HG02610 (cell line): ENCODE results near the gene RAD51D.
"Not testable (repeated sequence)": the region's sequence is repeated elsewhere in the genome, so short reads cannot be mapped to it uniquely, and the experiment has no call there.

Experiments
- ATAC-seq: cut with Tn5 transposase; IDR thresholded peaks from one replicate; pipeline ENCODE4 v1.9.1; 2021; ENCODE audit warnings: mild to moderate bottlenecking, moderate library complexity; ENCODE audit not compliant: unreplicated experiment

Gene RAD51D

DNA sequence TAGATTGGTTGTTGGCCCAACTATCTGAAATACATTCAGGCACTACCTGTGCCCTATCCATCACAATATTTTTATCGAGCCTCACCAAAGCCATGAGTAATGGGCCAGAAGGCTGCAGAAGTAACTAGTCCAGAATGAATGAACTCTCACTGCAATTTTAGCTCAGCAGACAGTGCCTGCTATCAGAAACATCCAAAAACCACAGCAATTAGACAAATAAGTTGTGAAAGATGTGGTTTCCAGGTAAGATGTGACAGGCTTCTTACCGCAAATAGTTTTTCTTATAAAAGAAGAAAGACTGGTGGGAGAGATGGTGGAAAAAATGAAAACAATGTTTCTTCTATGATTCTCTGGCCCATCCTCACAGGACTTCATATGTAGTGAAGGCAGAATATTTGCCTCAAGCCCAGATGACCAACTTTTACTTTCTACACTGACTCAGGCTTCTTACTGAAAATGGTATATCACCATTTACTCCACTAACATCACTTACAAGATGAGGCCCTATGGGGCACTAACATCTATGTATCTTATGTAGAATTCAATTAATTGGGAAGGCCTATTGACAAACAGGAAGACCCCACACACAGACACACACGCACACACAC is 46.4 kb downstream of the RAD51D start:
- ATAC-seq, result no peak

DNA sequence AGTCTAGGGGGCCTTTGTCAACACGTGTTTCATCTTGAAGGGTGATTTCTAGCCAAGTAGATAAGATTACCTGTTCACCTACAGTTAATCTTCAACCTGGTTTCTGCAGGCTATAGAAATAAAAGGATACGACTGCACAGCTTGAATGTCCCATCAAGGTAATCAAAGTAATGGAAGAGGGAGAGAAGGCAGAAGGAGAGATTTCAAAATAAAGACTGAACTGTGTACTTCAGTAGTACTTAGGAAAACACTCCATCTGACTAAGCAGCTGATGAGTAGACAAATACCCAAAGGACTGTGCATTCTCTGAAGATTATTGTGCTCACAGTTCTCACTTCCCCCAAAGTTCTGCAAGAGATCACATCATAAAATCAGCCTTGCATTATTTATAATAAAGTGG is 50.3 kb downstream of the RAD51D start:
- ATAC-seq, result no peak

DNA sequence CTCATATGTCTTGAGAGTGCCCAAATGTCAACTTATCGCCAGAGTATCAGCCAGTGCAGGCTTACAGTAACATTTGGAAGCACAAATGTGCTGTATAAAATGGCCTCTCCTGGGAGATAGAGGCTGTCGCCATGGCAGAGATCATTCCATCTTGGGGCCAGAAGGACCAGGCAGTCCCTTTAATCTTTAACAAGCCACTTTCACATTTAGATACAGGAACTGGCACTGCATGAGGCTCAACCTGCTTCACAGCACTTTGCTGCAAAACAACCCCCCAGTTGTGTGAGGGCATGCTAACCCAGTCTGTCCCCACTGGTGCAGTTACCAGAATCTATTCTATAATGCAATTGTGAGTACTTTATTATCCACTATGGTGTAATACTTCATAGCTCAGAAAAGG is 51.4 kb downstream of the RAD51D start:
- no peak for ATAC-seq

DNA sequence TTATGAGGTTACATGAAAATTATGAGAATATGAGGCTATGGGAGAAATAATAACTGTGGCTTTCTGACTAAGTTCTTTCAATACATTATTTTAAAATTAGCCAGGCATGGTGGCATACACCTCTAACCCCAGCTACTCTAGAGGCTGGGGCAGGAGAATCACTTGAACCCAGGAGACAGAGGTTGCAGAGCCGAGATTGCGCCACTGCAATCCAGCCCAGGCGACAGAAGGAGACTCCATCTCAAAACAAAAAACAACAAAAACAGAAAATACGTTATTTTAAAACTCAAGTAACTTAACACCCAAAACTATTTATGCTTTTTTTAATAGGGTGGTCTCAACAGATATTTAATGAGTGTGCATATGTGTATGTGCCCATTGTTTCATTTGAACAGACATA is 53.8 kb downstream of the RAD51D start:
- no peak for ATAC-seq

DNA sequence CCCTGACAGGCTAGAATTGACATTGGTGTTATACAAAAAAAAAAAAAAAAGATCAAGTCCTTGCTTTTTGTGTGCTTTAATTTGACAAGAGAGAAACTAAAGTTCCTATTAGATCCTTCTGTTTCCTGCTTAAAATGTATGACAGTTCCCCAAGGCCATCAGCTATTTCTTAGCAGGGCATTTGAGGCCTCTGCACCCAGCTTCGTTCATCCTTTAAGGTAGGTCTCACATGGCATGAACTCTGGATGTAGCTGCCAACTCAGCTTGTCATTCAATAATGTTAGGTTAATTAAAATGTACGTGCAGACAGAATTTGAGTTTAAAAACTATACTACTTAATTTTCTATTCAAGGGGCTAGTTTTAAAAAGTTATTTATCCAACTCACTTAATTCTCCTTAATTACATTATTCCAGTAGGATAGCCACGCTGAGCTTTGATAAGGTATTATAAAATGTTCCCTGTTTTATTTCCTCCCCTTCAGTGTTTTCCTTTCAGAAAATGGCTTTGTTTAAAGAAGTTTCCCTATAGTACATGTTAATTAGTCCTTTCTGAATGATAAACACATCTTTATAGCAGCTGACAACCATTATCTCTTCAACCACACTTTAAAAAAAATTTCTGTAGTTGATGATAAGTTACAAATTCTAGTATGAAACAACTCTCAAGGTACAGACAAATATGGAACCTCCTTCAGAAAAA is 55.0 kb downstream of the RAD51D start:
- ATAC-seq, result no peak

DNA sequence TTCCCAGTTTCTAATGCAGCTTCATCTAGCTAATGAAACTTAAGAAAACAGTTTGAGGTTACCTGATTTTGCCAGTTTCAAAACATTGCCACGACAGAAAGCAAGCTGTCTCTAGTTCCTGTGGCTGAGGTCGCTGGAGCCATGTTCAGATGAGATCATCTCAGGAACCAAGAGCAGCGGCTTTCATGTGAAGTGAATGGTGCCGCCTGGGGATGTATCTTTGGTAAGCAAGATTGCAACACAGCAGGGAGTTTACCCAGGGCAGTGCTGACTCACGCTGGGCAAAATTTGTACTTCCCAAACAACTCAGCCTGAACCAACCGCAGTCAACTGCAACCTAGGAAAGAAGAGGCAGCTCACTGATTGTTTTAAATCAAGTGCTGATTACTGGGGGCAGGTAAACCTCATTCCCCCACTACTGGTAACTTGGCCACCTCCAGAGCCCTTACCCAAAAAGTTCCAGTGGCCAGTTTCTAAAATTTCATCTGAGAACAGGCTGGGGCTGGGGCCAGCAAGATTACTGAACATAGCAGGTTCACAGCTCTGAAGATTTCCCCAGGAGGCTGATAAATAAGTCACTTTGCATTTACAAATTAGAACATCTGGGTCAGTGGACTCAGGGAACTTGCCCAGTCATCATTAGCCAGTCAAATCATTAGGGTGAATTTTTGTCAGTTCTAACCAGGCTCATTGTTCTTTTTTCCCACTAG is 56.0 kb downstream of the RAD51D start, which contains the start of gene RFFL:
Gene RFFL, minus strand, starts transcription at position 194 of the 710 bp plus-strand sequence. CDS start 37,154 bp downstream, outside the sequence.
- ATAC-seq, result peak; percentile 87

DNA sequence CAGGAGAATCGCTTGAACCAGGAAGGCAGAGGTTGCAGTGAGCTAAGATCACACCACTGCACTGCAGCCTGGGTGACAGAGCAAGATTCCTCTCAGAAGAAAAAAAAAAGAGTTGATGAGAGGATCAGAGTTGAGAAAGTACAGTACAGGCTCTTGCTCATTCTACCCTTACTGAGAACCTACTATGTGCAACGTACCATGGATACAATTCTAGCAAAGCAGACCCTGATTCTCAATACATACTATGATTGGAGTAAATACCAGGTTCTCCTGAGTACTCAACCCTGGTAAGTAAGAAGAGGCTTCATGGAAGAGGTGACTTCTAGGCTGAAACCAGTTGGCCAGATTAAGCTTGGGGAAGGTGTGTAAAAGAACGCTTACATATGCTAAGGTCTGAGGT is 57.4 kb downstream of the RAD51D start:
- ATAC-seq, result no peak

DNA sequence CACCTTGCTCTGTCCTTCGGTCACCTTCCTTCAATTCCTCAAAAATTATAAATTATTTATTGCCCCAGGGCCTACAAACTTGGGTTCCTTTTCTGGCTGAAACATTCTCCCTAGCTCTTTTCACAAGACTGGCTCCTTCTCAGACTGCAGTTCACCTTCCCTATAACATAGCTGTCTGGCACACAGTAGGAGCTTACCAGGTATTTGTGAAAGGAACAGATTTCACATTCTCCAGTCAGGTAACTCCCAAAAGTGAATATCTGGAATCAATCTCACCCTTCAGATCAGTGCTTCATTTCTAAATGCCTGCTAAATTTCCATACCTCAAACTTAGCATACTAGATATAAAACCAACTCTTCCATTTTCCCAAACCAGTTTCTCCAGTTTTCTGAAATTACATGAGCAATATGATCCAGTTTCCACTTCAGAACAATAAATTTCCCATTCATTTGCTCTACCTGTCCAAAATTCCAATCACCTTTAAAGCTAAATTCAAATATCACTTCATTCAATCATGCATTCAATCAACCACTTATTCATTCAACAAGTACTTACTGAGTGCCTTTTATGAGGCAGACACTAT is 62.2 kb downstream of the RAD51D start:
- ATAC-seq, result no peak

DNA sequence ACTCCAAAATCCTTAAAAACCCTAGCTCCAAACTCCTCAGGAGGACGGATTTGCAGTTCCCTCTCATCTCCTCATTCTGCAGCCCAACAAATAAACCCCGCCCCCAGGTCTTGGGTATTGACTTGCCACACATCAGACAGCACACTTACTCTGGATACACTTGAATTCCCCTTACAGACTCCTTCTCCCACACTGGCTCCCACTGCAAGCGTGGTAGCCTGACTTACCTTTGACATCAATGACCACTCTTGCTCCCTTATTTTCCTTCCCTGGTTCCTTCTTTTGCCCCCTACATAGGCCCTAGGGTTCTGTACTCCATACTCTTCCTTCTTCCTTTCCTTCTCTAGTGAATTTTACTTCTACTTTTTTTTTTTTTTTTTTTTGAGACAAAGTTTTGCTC is 63.6 kb downstream of the RAD51D start:
- no peak for ATAC-seq

DNA sequence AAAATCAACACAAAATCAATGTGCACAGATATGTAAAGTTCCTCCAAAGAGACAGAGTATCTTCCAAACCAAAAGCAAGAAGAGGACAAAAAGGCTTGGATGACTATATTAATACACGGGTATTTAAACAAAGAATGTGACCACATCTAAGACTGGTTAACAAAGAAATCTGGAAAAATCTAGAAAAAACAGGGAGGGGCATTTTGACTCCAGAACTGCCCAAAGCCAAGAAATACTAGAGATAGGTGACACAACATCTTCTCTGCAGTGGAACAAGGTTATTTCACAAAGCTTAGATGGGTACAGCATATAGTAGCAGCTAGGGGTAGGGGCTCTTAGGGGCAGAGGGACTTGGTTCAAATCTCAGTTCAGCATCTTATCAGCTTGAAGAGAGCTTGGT is 66.5 kb downstream of the RAD51D start:
- ATAC-seq, result no peak

DNA sequence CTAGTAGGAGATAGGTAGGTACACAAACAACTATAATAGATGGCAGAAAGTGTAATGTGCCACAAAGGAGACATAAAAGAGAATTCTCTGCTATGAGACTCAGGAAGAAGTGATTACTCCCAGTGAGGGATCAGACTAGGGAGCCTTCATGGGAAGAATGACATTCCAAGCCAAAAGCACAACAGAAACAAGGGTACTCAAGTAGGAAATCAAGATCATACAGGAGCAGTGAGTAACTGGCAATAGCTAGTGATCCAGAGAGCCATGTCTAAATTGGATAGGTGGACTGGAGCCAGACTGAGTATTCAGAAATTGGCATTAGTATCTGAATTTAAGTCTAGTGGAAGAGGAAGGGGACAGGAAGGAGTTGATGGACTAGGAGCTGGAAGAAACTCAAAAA is 66.9 kb downstream of the RAD51D start:
- no peak for ATAC-seq

DNA sequence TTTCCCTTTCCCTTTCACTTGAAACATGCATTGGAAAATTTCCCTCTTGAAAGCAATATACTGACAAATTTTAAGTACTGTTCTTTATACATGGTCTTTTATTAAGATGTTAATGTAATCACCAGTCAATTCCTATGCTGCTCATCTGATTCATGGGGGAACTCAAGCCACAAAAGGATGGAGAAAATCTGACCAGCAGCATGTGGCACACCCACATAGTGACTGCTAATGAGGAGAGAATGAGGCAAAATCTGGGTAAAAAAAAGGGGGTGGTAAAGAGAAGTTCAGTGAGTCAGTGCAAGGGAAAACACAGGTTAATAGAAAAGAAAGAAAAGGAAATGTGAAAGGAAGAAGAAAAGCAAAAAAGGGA is 67.4 kb downstream of the RAD51D start:
- ATAC-seq, result peak; percentile 27

DNA sequence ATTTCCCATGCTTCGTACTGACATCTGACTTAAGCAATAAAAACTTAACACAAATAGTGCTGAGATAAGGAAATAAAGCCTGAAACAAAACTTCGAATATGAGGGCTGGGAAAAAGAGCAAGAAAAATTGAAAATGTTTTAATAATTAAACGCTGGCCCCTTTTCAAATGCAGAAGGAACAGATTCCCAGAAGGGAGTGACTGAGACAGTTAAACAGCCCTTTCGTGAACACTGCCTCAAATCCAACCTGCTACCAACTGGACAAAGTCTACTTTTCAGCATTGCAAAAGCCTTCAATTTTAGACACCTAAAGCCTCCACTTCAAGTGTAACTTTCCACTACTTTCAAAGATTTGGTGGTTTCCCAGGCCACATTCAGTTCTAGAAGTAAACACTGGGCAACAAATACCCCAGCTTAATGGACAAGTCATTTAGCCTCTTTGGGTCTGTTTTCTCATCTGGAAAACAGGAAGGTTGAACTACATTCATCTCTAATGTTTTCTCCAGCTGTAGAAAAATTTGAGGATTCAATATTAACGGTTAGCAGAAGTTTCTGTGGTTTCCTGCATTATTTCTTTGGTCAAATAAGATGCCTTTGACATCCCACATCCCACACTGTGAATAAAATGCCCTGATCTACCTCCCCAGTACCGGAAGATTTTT is 68.0 kb downstream of the RAD51D start:
- peak; percentile 53 for ATAC-seq

DNA sequence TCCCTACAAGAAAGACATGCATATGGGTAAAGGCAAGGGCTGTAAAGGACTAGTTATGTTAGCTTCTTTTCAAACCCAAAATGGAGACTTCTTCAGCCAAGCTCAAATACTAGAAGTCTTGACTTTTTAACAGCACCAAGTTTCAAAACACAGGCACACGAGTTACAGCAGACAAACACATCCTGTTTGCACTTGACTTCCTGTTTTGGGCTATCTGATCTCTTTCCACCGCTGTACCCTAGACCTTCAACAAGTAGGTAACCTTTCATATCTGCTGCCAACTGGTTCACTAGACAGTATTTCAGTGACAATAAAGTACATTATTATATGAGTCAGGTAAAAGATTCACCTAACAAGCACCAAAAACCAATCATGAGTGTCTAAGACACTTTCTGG is 68.5 kb downstream of the RAD51D start:
- ATAC-seq, result peak; percentile 38

DNA sequence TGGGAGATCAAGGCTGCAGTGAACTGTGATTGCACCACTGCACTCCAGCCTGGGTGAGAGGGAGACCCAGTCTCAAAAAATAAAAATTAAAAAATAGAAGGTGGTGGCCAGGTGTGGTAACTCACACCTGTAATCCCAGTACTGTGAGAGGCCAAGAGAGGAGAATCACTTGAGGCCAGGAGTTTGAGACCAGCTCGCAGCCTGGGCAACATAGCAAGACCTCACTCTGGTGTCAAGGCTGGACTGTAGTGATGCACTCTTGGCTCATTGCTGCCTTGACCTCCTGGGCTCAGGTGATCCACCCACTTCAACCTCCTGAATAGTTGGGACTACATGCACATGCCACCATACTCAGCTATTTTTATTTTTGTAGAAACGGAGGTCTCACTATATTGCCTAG is 69.5 kb downstream of the RAD51D start:
- ATAC-seq, result no peak

DNA sequence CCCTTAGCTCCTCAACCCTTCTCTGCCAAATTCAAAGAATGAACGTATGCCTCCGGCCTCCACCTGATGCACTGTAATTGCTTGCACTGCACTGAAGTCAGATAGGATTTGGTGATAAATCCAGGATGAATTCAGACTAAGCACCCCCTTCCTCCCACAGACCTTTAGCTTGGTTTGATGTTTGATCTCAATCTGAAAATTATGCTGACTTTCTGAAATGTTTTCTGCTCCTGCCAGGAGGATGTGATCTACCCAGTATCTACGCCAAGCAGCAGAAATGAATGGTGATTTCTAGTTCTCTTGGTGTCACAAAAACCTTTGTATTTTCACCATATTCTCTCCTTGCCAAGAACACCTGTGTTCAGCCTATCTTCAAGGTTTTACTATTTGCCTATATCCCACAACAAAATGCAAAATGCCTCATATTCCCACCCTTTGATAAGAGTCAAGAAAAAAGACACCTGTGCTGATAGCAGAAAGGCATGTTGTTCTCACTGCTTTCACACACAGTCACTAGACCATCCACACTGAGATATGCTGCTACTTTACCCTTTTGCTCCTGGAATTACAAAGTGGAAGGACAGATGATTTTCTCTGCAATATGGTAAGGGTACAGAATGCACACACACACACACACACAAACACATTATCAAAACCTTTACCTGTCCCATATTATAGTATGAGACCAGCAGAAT is 70.8 kb downstream of the RAD51D start:
- ATAC-seq, result no peak

DNA sequence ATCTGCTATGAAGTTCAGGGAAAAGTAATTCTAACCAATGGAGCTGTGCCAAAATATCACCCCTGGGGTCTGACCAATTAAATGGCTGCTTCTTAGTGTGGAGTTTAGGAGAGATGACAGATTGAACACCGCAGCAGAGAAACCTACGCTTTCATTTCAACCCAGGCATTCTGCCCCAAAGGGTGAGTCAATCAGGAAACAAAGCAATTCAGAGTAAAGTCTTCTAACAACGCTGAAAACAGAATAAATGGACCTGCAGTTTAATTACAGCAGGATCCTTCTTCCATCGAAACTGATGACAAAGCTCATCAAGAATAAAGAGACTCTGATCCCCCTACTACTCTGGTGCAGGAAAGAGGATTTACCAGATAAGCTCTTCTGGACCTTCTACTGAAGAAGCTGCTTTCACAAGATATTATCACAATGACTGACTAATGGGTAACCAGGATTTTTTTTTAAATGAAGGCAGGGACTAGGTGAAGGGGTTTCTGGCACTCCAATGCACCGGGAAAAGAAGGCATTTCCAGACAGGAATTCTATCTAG is 72.8 kb downstream of the RAD51D start:
- ATAC-seq, result peak; percentile 58

DNA sequence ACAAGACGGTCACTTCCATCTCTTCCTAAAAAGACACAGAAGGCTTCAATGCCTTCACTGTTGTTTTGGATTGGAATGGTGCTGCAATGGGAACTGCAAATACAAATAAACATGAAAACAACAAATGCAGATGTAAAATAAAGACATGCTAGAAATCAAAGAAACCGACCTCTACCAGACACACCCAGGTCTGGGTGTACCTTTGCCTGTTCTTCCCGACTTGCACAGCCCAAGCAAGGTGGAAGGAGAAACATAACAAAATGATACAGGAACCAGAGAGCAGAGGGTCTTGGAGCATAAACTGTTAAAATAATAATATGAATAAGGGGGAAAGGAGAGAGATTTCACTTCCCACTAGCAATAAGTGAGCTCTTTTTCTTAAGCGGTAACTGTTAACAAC is 73.4 kb downstream of the RAD51D start:
- no peak for ATAC-seq

DNA sequence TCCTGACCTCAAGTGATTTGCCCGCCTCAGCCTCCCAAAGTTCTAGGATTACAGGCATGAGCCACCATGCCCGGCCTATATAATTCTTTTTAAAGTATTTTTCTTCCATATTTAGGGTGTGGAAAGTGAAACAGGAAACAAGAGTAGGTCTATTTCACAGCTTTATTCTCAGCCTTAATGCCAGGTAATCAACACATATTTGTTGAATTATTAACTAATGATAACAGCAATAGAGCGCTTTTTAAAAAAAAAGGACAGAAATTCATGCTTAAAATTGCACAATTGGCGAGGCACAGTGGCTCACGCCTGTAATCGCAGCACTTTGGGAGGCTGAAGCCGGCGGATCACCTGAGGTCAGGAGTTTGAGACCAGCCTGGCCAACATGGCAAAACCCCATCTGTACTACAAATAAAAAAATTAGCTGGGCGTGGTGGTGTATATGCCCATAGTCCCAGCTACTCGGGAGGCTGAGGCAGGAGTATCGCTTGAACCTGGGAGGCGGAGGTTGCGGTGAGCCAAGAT is 74.1 kb downstream of the RAD51D start:
- ATAC-seq, result not testable (repeated sequence)

DNA sequence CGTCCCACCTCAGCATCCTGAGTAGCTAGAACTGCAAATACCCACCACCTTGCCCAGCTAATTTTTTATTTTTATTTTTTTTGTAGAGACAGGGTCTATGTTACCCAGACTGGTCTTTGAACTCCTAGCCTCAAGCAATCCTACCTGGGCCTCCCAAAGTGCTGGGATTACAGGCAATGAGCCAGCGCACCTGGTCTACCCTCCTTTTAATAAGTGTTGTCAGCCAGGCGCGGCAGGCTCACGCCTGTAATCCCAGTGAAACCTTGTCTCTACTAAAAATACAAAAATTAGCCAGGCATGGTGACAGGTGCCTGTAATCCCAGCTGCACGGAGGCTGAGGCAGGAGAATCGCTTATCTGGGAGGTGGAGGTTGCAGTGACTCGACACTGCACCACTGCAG is 75.5 kb downstream of the RAD51D start:
- no peak for ATAC-seq
